Endodermal cell (in vitro differentiated cells): ENCODE measurements around the gene MAGED1. TPM values are rescaled to one million over a fixed set of nuclear protein-coding genes. Genes with fewer than 3 reads are reported as not detected.

Experiments
- DNase-seq: peaks from one replicate; pipeline ENCODE4 v3.0.0-alpha.2; 2017
- H3K27ac ChIP-seq: 2 replicates; pipeline ENCODE4 v1.5.1; 2013; ENCODE audit warnings: mild to moderate bottlenecking, low read depth, low read length, moderate library complexity
- H3K27me3 ChIP-seq: 2 replicates; pipeline ENCODE4 v1.6.1; 2013; ENCODE audit warnings: mild to moderate bottlenecking, low read length, moderate library complexity; ENCODE audit not compliant: insufficient read depth, control insufficient read depth, poor library complexity, severe bottlenecking
- H3K36me3 ChIP-seq: 2 replicates; pipeline ENCODE4 v1.7.0; 2013; ENCODE audit warnings: mild to moderate bottlenecking, low read length, moderate library complexity; ENCODE audit not compliant: control insufficient read depth, insufficient read depth
- H3K4me1 ChIP-seq: one replicate; pipeline ENCODE4 v1.7.0; 2013; ENCODE audit warnings: low read length; ENCODE audit not compliant: control insufficient read depth, insufficient read depth
- H3K4me3 ChIP-seq: 2 replicates; pipeline ENCODE4 v1.5.1; 2013; ENCODE audit warnings: mild to moderate bottlenecking, low read length, moderate library complexity
- H3K9ac ChIP-seq: 2 replicates; pipeline ENCODE4 v1.6.1; 2013; ENCODE audit warnings: mild to moderate bottlenecking, low read length, moderate library complexity; ENCODE audit not compliant: poor library complexity, severe bottlenecking; ENCODE audit errors: extremely low read depth
- H3K9me3 ChIP-seq: 2 replicates; pipeline ENCODE4 v1.6.1; 2013; ENCODE audit warnings: mild to moderate bottlenecking, low read length, moderate library complexity; ENCODE audit not compliant: control insufficient read depth
- H3K27ac Mint-ChIP-seq: 2 replicates; pipeline ENCODE4 v1.8.0; 2020; ENCODE audit warnings: mixed read lengths
- H3K27me3 Mint-ChIP-seq: 2 replicates; pipeline ENCODE4 v1.8.0; 2021; ENCODE audit warnings: mild to moderate bottlenecking, mixed read lengths; ENCODE audit not compliant: insufficient read depth
- H3K36me3 Mint-ChIP-seq: 2 replicates; pipeline ENCODE4 v1.8.0; 2020; ENCODE audit warnings: low read depth, mixed read lengths
- H3K4me1 Mint-ChIP-seq: 2 replicates; pipeline ENCODE4 v1.8.0; 2020; ENCODE audit warnings: mixed read lengths
- H3K4me3 Mint-ChIP-seq: 2 replicates; pipeline ENCODE4 v1.8.0; 2020; ENCODE audit warnings: mild to moderate bottlenecking, moderate library complexity, mixed read lengths
- H3K9me3 Mint-ChIP-seq: 2 replicates; pipeline ENCODE4 v1.8.0; 2020; ENCODE audit warnings: mild to moderate bottlenecking, mixed read lengths
- WGBS, 2 experiments: methylation state at CpG; one replicate each; pipeline versions ENCODE4 v1.1.5 to v1.1.7; 2013; ENCODE audit warnings: missing lambda C conversion rate in 2 of 2, mixed read lengths in 1 of 2; ENCODE audit not compliant: insufficient coverage in 1 of 2, insufficient read length in 1 of 2; 5-methylcytosine and 5-hydroxymethylcytosine counted together
- total RNA-seq, 2 donors: library from RNA; stranded (reverse); fragmentation: NEBNext Ultra II Directional in 1 of 2; extraction: Animal tissue kit (Norgen Biotek cat#: 25700) in 1 of 2; gene quantifications; 2 replicates in 1 of 2; 3 replicates in 1 of 2; pipeline ENCODE4 v1.2.1, GENCODE V29; 2021
- TF ChIP-seq, protein P1 (sequence below): fragments of 200-600 bp; sonication (generic); conservative IDR thresholded peaks from 2 replicates; pipeline ENCODE4 v1.5.0; 2021; ENCODE audit warnings: antibody characterized with exemption, mild to moderate bottlenecking

Gene MAGED1
- total RNA-seq, 2 donors from 2014 or later = 344 to 419 TPM

DNA sequence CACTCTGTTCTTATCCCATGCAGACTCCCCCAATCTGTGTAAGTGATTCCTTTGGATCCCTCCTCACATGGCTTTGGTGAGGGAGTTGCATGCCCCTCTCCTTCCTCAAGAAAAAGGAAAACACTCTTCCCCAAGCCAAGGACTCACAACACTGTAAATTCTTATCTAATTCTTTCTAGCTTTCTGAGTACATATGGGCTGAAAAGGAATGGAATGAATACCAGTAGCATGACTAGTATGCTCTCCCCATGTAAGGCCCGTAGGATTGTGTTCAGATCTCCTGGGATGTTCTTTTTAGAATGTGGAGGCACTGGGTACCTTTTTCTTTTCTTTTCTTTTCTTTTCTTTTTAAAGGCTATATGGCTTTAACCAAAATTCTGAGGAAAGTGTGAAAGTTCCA is 17.0 kb upstream of the MAGED1 start:
- H3K4me1 ChIP-seq = no peaks in the 10 kb centered on the region
- Mint-ChIP-seq H3K4me3 (no peak overlapping the region), H3K4me1 (no peaks in the 10 kb centered on the region), H3K27ac (no peak overlapping the region), H3K9me3 (peaks cover 53% of the 10 kb centered on the region), H3K36me3 (no peaks in the 10 kb centered on the region), H3K27me3 (no peaks in the 10 kb centered on the region)
- WGBS, 2 experiments = no CpG with 5 or more reads among the region's 1 CpG
- H3K9me3 ChIP-seq = no peaks in the 10 kb centered on the region
- no peak overlapping the region for H3K4me3 ChIP-seq
- H3K27ac ChIP-seq = no peak overlapping the region
- TF ChIP-seq, protein P1, sequence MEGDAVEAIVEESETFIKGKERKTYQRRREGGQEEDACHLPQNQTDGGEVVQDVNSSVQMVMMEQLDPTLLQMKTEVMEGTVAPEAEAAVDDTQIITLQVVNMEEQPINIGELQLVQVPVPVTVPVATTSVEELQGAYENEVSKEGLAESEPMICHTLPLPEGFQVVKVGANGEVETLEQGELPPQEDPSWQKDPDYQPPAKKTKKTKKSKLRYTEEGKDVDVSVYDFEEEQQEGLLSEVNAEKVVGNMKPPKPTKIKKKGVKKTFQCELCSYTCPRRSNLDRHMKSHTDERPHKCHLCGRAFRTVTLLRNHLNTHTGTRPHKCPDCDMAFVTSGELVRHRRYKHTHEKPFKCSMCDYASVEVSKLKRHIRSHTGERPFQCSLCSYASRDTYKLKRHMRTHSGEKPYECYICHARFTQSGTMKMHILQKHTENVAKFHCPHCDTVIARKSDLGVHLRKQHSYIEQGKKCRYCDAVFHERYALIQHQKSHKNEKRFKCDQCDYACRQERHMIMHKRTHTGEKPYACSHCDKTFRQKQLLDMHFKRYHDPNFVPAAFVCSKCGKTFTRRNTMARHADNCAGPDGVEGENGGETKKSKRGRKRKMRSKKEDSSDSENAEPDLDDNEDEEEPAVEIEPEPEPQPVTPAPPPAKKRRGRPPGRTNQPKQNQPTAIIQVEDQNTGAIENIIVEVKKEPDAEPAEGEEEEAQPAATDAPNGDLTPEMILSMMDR = no peak
- H3K9ac ChIP-seq = no peak overlapping the region
- no peaks in the 10 kb centered on the region for H3K36me3 ChIP-seq
- H3K27me3 ChIP-seq = no peaks in the 10 kb centered on the region
- DNase-seq = no peak

DNA sequence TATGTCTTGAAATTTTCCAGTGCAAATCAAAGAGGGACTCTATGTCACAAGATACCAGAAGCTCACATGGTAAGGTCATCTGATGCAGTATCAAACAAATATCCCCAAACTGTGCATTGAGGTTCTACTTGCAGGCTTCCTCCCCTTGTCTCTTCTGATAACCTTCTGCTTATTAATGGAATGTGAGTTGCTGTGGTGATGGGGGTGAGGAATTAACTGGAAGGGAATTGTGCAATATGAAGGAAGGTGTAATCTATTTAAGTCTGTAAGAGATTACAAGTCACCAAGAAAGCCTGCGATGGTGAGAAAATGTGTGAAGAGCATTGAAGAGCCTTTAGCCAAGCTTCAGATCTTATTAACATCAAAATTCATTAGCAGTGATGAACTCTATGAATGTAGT is 15.4 kb upstream of the MAGED1 start:
- Histone ChIP-seq H3K27me3 (no peaks in the 10 kb centered on the region), H3K4me1 (no peaks in the 10 kb centered on the region), H3K9me3 (no peaks in the 10 kb centered on the region), H3K36me3 (peaks cover 1% of the 10 kb centered on the region), H3K4me3 (no peak overlapping the region), H3K9ac (no peak overlapping the region), H3K27ac (no peak overlapping the region)
- no peak for DNase-seq
- H3K4me3 Mint-ChIP-seq = no peak overlapping the region
- H3K27ac Mint-ChIP-seq = no peak overlapping the region
- WGBS, 2 experiments = 100% methylated on average over 1 of the region's 1 CpG; no CpG with 5 or more reads in 1 of the 2 experiments
- no peaks in the 10 kb centered on the region for H3K4me1 Mint-ChIP-seq
- TF ChIP-seq, protein P1 = no peak
- no peaks in the 10 kb centered on the region for H3K27me3 Mint-ChIP-seq
- H3K36me3 Mint-ChIP-seq = no peaks in the 10 kb centered on the region
- H3K9me3 Mint-ChIP-seq = peaks cover 56% of the 10 kb centered on the region

DNA sequence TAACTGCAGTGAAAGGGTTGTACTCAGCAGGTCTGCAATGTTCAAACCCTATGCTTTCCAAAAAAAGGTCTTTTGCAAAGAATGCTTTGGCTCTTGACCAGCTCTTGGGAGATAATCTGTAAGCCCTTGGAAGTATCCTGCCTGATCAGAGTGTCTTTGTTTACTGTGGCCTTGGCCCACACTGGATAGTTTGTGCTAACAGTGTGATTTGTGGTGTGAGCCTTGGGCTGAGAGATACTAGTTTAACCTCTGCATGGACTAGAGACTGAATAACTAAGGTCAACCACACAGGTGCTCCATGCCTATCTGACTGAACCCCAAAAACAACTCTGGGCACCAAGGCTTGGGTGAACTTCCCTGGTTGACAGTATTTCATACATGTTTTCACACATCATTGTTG is 3.6 kb upstream of the MAGED1 start:
- no peaks in the 10 kb centered on the region for H3K4me1 ChIP-seq
- no peak overlapping the region for H3K4me3 Mint-ChIP-seq
- H3K9me3 Mint-ChIP-seq = peaks cover 42% of the 10 kb centered on the region
- H3K27ac Mint-ChIP-seq = no peak overlapping the region
- TF ChIP-seq, protein P1 = no peak
- no peaks in the 10 kb centered on the region for H3K36me3 Mint-ChIP-seq
- no peak overlapping the region for H3K9ac ChIP-seq
- no peaks in the 10 kb centered on the region for H3K9me3 ChIP-seq
- H3K4me1 Mint-ChIP-seq = peaks cover 5% of the 10 kb centered on the region
- no peaks in the 10 kb centered on the region for H3K27me3 ChIP-seq
- H3K27me3 Mint-ChIP-seq = no peaks in the 10 kb centered on the region
- H3K27ac ChIP-seq = no peak overlapping the region
- H3K36me3 ChIP-seq = no peaks in the 10 kb centered on the region
- no peak overlapping the region for H3K4me3 ChIP-seq
- DNase-seq = no peak
